ENCODE measurements around the gene PDE4B.

The PDE4B gene

DNA sequence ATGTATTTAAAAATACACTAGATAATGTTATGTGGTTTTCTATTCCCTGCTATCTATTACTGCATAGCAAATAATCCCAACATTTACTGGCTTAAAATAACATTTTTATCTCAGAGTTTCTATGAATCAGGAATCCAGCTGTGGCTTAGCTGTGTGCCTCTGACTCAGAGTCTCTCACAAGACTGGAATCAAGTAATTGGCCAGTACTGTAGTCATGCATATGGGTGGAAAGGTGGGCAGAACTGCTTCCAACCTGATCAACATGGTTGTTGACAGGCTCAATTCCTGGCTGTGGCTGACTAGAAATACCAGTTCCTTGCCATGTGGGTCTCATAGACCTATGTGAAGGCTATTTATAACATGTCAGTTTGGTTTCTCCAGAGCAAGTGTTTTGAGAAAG is 131.8 kb downstream of the PDE4B start:
- TF ChIP-seq SPI1 (IDR thresholded peaks at IDR 0.05; ENCODE audit: low read depth, low read length) (no peak), TAF1 (IDR thresholded peaks at IDR 0.05; ENCODE audit: low read depth, low read length) (no peak), POLR2A (IDR thresholded peaks at IDR 0.05; ENCODE audit: low read depth, low read length) (no peak), POLR2AphosphoS5 (IDR thresholded peaks at IDR 0.05; ENCODE audit: low read depth, low read length) (no peak), PAX5 (IDR thresholded peaks at IDR 0.05; ENCODE audit: insufficient read depth, low read length, severe bottlenecking) (no peak), POU2F2 (IDR thresholded peaks at IDR 0.05; ENCODE audit: low read depth, low read length) (no peak)
- FAIRE-seq (no peak), DNase-seq (ENCODE audit: insufficient read length, low spot score) (no peak)

DNA sequence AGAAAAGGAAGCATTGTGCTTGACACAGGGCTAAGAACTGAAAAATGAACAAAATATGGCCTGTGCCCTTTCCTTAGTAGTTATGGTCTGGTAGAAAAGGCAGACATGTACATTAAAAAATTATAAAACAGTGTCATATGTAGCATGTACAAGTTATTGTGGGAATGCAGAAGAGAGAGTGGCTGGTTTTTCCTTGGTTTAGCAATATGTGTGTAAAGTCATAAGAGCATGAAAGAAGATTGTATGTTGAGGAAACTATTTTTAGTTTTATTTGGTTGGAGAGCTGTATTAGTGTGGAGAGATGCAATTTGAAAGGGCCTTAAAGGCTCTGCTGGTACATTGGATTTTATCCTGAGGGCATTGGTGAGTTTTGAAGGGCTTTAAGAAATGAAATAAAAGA is 145.8 kb downstream of the PDE4B start:
- FAIRE-seq (no peak), DNase-seq (ENCODE audit: insufficient read length, low spot score) (no peak)
- TF ChIP-seq POU2F2 (IDR thresholded peaks at IDR 0.05; ENCODE audit: low read depth, low read length) (no peak), TAF1 (IDR thresholded peaks at IDR 0.05; ENCODE audit: low read depth, low read length) (no peak), PAX5 (IDR thresholded peaks at IDR 0.05; ENCODE audit: insufficient read depth, low read length, severe bottlenecking) (no peak), SPI1 (IDR thresholded peaks at IDR 0.05; ENCODE audit: low read depth, low read length) (no peak), POLR2A (IDR thresholded peaks at IDR 0.05; ENCODE audit: low read depth, low read length) (no peak), POLR2AphosphoS5 (IDR thresholded peaks at IDR 0.05; ENCODE audit: low read depth, low read length) (no peak)

- FAIRE-seq (no peak), DNase-seq (ENCODE audit: insufficient read length, low spot score) (no peak)
- TF ChIP-seq POLR2A (IDR thresholded peaks at IDR 0.05; ENCODE audit: low read depth, low read length) (no peak), POLR2AphosphoS5 (IDR thresholded peaks at IDR 0.05; ENCODE audit: low read depth, low read length) (no peak), TAF1 (IDR thresholded peaks at IDR 0.05; ENCODE audit: low read depth, low read length) (no peak), SPI1 (IDR thresholded peaks at IDR 0.05; ENCODE audit: low read depth, low read length) (no peak), POU2F2 (IDR thresholded peaks at IDR 0.05; ENCODE audit: low read depth, low read length) (no peak), PAX5 (IDR thresholded peaks at IDR 0.05; ENCODE audit: insufficient read depth, low read length, severe bottlenecking) (no peak)
Observed at GRCh38 chr1:65939191-65939590, 146.5 kb downstream of the PDE4B start.

GRCh38 chr1:65939636-65940035 is 146.9 kb downstream of the PDE4B start:
- FAIRE-seq: no peak
- TF ChIP-seq TAF1 (IDR thresholded peaks at IDR 0.05; ENCODE audit: low read depth, low read length) (no peak), PAX5 (IDR thresholded peaks at IDR 0.05; ENCODE audit: insufficient read depth, low read length, severe bottlenecking) (no peak), POLR2A (IDR thresholded peaks at IDR 0.05; ENCODE audit: low read depth, low read length) (no peak), POU2F2 (IDR thresholded peaks at IDR 0.05; ENCODE audit: low read depth, low read length) (no peak), POLR2AphosphoS5 (IDR thresholded peaks at IDR 0.05; ENCODE audit: low read depth, low read length) (no peak), SPI1 (IDR thresholded peaks at IDR 0.05; ENCODE audit: low read depth, low read length) (no peak)
- no peak for DNase-seq (ENCODE audit: insufficient read length, low spot score)

DNA sequence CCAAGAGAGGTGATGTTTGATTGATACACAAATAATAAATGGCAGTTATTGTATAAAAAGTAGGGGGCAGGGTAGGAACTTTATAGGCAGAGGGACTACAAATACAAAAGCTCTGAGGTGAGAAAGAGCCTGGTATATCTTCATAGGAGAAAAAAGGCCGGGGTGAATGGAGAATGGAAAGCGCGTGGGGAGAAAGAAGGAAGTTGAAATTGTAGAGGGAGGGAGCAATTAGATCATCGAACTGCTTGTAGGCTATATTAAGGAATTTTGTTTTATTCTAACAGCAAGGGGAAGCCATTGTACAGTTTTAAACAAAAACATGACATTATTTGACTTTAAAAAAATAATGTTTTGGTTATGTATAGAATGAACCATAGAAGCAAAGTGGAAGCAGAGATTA is 147.4 kb downstream of the PDE4B start:
- FAIRE-seq (no peak), DNase-seq (ENCODE audit: insufficient read length, low spot score) (no peak)
- TF ChIP-seq POU2F2 (IDR thresholded peaks at IDR 0.05; ENCODE audit: low read depth, low read length) (no peak), SPI1 (IDR thresholded peaks at IDR 0.05; ENCODE audit: low read depth, low read length) (no peak), POLR2A (IDR thresholded peaks at IDR 0.05; ENCODE audit: low read depth, low read length) (no peak), PAX5 (IDR thresholded peaks at IDR 0.05; ENCODE audit: insufficient read depth, low read length, severe bottlenecking) (no peak), POLR2AphosphoS5 (IDR thresholded peaks at IDR 0.05; ENCODE audit: low read depth, low read length) (no peak), TAF1 (IDR thresholded peaks at IDR 0.05; ENCODE audit: low read depth, low read length) (no peak)

DNA sequence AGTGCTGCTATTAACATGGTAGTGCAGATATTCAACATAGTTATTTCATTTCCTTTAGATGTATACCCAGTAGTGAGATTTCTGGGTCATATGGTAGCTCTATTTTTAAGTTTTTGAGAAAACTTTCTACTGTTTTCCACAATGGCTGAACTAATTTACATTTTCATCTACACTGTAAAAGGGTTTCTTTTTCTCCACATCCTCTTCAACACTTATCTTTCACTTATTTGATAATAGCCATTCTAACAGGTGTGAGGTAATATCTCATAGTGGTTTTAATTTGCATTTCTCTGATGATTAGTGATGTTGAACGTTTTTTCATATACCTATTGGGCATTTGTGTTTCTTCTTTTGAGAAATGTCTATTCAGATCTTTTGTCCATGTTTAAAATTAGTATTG is 149.8 kb downstream of the PDE4B start:
- FAIRE-seq (no peak), DNase-seq (ENCODE audit: insufficient read length, low spot score) (no peak)
- no peak for TF ChIP-seq POLR2AphosphoS5 (IDR thresholded peaks at IDR 0.05; ENCODE audit: low read depth, low read length)
- TF ChIP-seq TAF1 (IDR thresholded peaks at IDR 0.05; ENCODE audit: low read depth, low read length): no peak
- TF ChIP-seq SPI1 (IDR thresholded peaks at IDR 0.05; ENCODE audit: low read depth, low read length): no peak
- TF ChIP-seq PAX5 (IDR thresholded peaks at IDR 0.05; ENCODE audit: insufficient read depth, low read length, severe bottlenecking): no peak

GRCh38 chr1:65946376-65946775 is 153.7 kb downstream of the PDE4B start:
- TF ChIP-seq POLR2A (IDR thresholded peaks at IDR 0.05; ENCODE audit: low read depth, low read length) (no peak), TAF1 (IDR thresholded peaks at IDR 0.05; ENCODE audit: low read depth, low read length) (no peak), POLR2AphosphoS5 (IDR thresholded peaks at IDR 0.05; ENCODE audit: low read depth, low read length) (no peak), PAX5 (IDR thresholded peaks at IDR 0.05; ENCODE audit: insufficient read depth, low read length, severe bottlenecking) (no peak), POU2F2 (IDR thresholded peaks at IDR 0.05; ENCODE audit: low read depth, low read length) (no peak), SPI1 (IDR thresholded peaks at IDR 0.05; ENCODE audit: low read depth, low read length) (no peak)
- no peak for FAIRE-seq
- no peak for DNase-seq (ENCODE audit: insufficient read length, low spot score)

DNA sequence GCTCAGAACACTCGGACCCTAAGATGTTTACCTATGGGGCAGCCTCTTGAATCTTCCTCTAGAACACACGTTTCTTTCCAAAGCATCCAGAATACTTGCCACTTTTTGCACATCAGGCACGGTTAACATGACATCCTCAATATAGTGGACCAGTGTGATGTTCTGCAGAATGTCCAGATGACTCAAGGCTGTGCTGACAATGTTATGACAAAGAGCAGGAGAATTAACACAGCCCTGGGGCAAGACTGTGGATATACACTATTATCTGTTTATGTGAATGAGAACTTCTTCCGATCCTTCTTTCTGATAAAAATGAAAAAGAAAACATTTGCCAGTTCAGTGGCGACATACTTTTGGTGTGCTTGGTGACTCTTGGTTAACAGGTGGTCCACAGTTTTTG is 154.3 kb downstream of the PDE4B start:
- TF ChIP-seq POLR2A (IDR thresholded peaks at IDR 0.05; ENCODE audit: low read depth, low read length) (no peak), TAF1 (IDR thresholded peaks at IDR 0.05; ENCODE audit: low read depth, low read length) (no peak), SPI1 (IDR thresholded peaks at IDR 0.05; ENCODE audit: low read depth, low read length) (no peak), PAX5 (IDR thresholded peaks at IDR 0.05; ENCODE audit: insufficient read depth, low read length, severe bottlenecking) (no peak), POLR2AphosphoS5 (IDR thresholded peaks at IDR 0.05; ENCODE audit: low read depth, low read length) (no peak), POU2F2 (IDR thresholded peaks at IDR 0.05; ENCODE audit: low read depth, low read length) (no peak)
- no peak for DNase-seq (ENCODE audit: insufficient read length, low spot score)
- no peak for FAIRE-seq

GRCh38 chr1:65948609-65949229 is 156.0 kb downstream of the PDE4B start:
- no peak for TF ChIP-seq PAX5 (IDR thresholded peaks at IDR 0.05; ENCODE audit: insufficient read depth, low read length, severe bottlenecking)
- TF ChIP-seq SPI1 (IDR thresholded peaks at IDR 0.05; ENCODE audit: low read depth, low read length): no peak
- TF ChIP-seq TAF1 (IDR thresholded peaks at IDR 0.05; ENCODE audit: low read depth, low read length): no peak
- no peak for TF ChIP-seq POLR2A (IDR thresholded peaks at IDR 0.05; ENCODE audit: low read depth, low read length)
- TF ChIP-seq POU2F2 (IDR thresholded peaks at IDR 0.05; ENCODE audit: low read depth, low read length): no peak
- TF ChIP-seq POLR2AphosphoS5 (IDR thresholded peaks at IDR 0.05; ENCODE audit: low read depth, low read length): no peak
- no peak for FAIRE-seq
- no peak for DNase-seq (ENCODE audit: insufficient read length, low spot score)

DNA sequence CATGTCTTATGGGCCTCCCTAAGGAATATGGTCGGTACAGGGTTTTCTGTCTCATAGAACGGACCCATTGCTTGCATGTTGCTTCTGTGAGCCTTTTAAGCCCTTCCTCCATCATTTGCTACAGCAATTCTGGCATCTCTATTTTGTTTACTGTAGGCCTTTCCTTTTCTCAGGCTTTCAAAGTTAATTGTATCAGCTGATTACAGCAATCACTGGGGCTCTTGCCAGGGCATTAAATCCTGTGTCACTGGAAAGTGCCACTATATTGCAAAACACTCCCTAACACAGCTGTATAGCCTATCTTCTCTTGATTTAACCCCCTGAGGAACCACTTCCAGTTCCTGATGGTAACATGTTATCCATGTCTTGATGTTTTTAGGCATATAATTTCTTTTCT is 156.5 kb downstream of the PDE4B start:
- TF ChIP-seq SPI1 (IDR thresholded peaks at IDR 0.05; ENCODE audit: low read depth, low read length) (no peak), POLR2A (IDR thresholded peaks at IDR 0.05; ENCODE audit: low read depth, low read length) (no peak)
- DNase-seq (ENCODE audit: insufficient read length, low spot score) (no peak), FAIRE-seq (no peak)
